K562 (cell line): ENCODE measurements around the gene BANP. TPM values are rescaled to one million over a fixed set of nuclear protein-coding genes. Genes with fewer than 3 reads are reported as not detected.

Experiments used
- CXXC5 ChIP-seq: fragments of 250-450 bp; sonication (Bioruptor Pico); IDR thresholded peaks from 2 replicates; pipeline ENCODE4 v1.8.0; 2022; ENCODE audit warnings: inconsistent platforms, mild to moderate bottlenecking, moderate library complexity
- ELF1 ChIP-seq: fragments of 200-800 bp; sonication (Bioruptor generic); IDR thresholded peaks from 2 replicates; pipeline ENCODE4 v1.6.1; 2016; ENCODE audit warnings: missing genetic modification characterization, missing compliant biosample characterization
- HOXB6 ChIP-seq: fragments of 250-450 bp; sonication (Bioruptor Pico); IDR thresholded peaks from 2 replicates; pipeline ENCODE4 v1.5.1; 2022; ENCODE audit warnings: mild to moderate bottlenecking, borderline replicate concordance
- KLF16 ChIP-seq: IDR thresholded peaks from 2 replicates; pipeline ENCODE4 v1.6.1; 2016; ENCODE audit warnings: antibody characterized with exemption
- MAFF ChIP-seq: IDR thresholded peaks from 2 replicates; pipeline ENCODE4 v1.6.1; 2012; ENCODE audit warnings: low read length, improper control_type of control experiment
- MBD2 ChIP-seq: sonication (generic); IDR thresholded peaks from 2 replicates; pipeline ENCODE4 v1.6.1; 2016; ENCODE audit warnings: low read depth, borderline replicate concordance
- NFYB ChIP-seq: IDR thresholded peaks from 2 replicates; pipeline ENCODE4 v1.6.1; 2011; ENCODE audit warnings: mild to moderate bottlenecking, moderate library complexity; ENCODE audit not compliant: insufficient read length; ENCODE audit errors: extremely low read depth
- STAG1 ChIP-seq: sonication (generic); formaldehyde crosslinking; IDR thresholded peaks from 2 replicates; pipeline ENCODE4 v1.5.0; 2020; ENCODE audit warnings: missing genetic modification reagents, borderline replicate concordance
- TAF7 ChIP-seq: fragments of 450-650 bp; IDR thresholded peaks from 2 replicates; pipeline ENCODE4 v1.6.1; 2016; ENCODE audit warnings: missing genetic modification characterization, missing compliant biosample characterization
- WHSC1 ChIP-seq: IDR thresholded peaks from one replicate; pipeline ENCODE4 v1.6.1; 2012; ENCODE audit warnings: low read length, control low read depth, inconsistent platforms
- ZNF347 ChIP-seq: fragments of 450-650 bp; formaldehyde crosslinking; IDR thresholded peaks from 2 replicates; pipeline ENCODE4 v1.4.0; 2020; ENCODE audit warnings: low read depth, mild to moderate bottlenecking, moderate library complexity
- ZNF384 ChIP-seq: IDR thresholded peaks from 2 replicates; pipeline ENCODE4 v1.6.1; 2012; ENCODE audit warnings: low read depth, low read length, improper control_type of control experiment
- ZNF57 ChIP-seq: fragments of 450-650 bp; formaldehyde crosslinking; IDR thresholded peaks from 2 replicates; pipeline ENCODE4 v1.4.0; 2020; ENCODE audit warnings: mild to moderate bottlenecking, moderate library complexity
- polyA plus RNA-seq, 8 experiments: library from polyadenylated mRNA; depleted of rRNA in 4 of 8; stranded (reverse) in 5 of 8; unstranded in 3 of 8; fragments of >200 nt; fragmentation: Nextera tagmentation in 2 of 8; fragmentation: Illumina TruSeq in 1 of 8; extraction: Ambion mirVana in 2 of 8; extraction: Trizol in 1 of 8; gene quantifications; 2 replicates each; pipeline versions ENCODE4 v1.2.1 to v1.2.3, GENCODE V29; 2011 to 2014; ENCODE audit warnings: inconsistent platforms in 1 of 8, missing spikeins in 1 of 8
- total RNA-seq, 7 experiments: library from RNA; depleted of rRNA in 6 of 7; stranded (reverse); fragments of >200 nt in 6 of 7; fragmentation: Illumina TruSeq in 2 of 7; extraction: Trizol in 2 of 7; gene quantifications; 2 replicates each; pipeline versions ENCODE4 v1.2.1 to v1.2.3, GENCODE V29; 2011 to 2021; ENCODE audit warnings: low replicate concordance in 1 of 7
- TF ChIP-seq, protein P1 (sequence below): fragments of 450-650 bp; IDR thresholded peaks from 2 replicates; pipeline ENCODE4 v1.6.1; 2014; ENCODE audit warnings: low read depth, mild to moderate bottlenecking, moderate library complexity, borderline replicate concordance
- TF ChIP-seq, protein P2 (sequence below): fragments of 450-650 bp; IDR thresholded peaks from 2 replicates; pipeline ENCODE4 v1.6.1; 2017; ENCODE audit warnings: mild to moderate bottlenecking, moderate library complexity
- TF ChIP-seq, protein P3 (sequence below): fragments of 150-350 bp; IDR thresholded peaks from 2 replicates; pipeline ENCODE4 v1.6.1; 2014; ENCODE audit warnings: low read depth, mild to moderate bottlenecking, low read length, borderline replicate concordance
- TF ChIP-seq, protein P4 (sequence below): fragments of 250-450 bp; sonication (Bioruptor Pico); IDR thresholded peaks from 2 replicates; pipeline ENCODE4 v1.5.0; 2021; ENCODE audit warnings: mild to moderate bottlenecking, borderline replicate concordance
- TF ChIP-seq, protein P5 (sequence below): fragments of 450-650 bp; formaldehyde crosslinking; IDR thresholded peaks from 2 replicates; pipeline ENCODE4 v1.4.0; 2022; ENCODE audit warnings: missing genetic modification characterization

Gene BANP
- total and polyA plus RNA-seq, 9 of the 15 experiments (the other 6 are each of a cell fraction or from before 2014, with no cell fraction given): 4.6 to 22.1 (median 15.6) TPM

DNA sequence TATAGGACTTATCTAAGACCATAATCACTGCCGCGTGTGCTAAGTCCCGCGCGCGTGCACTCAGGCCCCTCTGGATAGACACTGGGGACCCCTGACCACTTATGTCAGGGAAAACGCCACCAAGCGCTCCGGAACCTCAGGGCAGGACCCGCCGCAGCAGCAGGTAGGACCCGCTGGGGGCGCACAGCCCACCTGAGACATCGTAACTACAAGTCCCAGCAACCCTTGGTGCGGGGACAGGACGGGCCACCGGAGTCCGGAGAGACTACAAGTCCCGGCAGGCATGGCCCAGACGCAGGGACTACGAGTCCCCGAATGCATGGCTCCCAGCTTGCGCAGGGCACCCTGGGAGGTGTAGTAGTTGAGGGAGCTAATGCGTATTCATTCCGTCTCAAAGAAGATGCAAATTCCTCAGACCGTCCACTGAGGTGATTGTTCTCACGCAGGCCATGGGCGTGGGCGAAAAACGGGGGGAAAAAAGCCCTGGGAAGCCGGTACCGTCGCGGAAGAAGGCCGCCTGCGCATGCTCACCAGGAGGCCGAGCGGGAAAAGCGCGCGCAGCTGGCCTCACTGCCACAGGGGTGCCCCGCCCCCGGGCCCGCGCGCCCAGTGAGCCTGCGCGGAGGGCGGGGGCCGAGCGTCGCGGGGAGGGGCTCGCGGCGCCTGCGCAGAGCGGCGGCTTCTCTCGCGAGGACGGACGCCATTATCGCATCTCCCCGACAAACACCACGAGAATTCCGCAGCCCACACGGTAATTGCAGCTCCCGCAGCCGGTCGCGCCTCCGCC, at the start of gene BANP (continued):
- TF ChIP-seq, protein P1, sequence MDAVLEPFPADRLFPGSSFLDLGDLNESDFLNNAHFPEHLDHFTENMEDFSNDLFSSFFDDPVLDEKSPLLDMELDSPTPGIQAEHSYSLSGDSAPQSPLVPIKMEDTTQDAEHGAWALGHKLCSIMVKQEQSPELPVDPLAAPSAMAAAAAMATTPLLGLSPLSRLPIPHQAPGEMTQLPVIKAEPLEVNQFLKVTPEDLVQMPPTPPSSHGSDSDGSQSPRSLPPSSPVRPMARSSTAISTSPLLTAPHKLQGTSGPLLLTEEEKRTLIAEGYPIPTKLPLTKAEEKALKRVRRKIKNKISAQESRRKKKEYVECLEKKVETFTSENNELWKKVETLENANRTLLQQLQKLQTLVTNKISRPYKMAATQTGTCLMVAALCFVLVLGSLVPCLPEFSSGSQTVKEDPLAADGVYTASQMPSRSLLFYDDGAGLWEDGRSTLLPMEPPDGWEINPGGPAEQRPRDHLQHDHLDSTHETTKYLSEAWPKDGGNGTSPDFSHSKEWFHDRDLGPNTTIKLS: peak; percentile 98
- TF ChIP-seq, protein P2, sequence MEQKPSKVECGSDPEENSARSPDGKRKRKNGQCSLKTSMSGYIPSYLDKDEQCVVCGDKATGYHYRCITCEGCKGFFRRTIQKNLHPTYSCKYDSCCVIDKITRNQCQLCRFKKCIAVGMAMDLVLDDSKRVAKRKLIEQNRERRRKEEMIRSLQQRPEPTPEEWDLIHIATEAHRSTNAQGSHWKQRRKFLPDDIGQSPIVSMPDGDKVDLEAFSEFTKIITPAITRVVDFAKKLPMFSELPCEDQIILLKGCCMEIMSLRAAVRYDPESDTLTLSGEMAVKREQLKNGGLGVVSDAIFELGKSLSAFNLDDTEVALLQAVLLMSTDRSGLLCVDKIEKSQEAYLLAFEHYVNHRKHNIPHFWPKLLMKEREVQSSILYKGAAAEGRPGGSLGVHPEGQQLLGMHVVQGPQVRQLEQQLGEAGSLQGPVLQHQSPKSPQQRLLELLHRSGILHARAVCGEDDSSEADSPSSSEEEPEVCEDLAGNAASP: no peak
- TF ChIP-seq, protein P3, sequence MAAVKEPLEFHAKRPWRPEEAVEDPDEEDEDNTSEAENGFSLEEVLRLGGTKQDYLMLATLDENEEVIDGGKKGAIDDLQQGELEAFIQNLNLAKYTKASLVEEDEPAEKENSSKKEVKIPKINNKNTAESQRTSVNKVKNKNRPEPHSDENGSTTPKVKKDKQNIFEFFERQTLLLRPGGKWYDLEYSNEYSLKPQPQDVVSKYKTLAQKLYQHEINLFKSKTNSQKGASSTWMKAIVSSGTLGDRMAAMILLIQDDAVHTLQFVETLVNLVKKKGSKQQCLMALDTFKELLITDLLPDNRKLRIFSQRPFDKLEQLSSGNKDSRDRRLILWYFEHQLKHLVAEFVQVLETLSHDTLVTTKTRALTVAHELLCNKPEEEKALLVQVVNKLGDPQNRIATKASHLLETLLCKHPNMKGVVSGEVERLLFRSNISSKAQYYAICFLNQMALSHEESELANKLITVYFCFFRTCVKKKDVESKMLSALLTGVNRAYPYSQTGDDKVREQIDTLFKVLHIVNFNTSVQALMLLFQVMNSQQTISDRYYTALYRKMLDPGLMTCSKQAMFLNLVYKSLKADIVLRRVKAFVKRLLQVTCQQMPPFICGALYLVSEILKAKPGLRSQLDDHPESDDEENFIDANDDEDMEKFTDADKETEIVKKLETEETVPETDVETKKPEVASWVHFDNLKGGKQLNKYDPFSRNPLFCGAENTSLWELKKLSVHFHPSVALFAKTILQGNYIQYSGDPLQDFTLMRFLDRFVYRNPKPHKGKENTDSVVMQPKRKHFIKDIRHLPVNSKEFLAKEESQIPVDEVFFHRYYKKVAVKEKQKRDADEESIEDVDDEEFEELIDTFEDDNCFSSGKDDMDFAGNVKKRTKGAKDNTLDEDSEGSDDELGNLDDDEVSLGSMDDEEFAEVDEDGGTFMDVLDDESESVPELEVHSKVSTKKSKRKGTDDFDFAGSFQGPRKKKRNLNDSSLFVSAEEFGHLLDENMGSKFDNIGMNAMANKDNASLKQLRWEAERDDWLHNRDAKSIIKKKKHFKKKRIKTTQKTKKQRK: 0 out of 2 replicates have a peak, but pooled peaks have one; percentile 42
- TF ChIP-seq, protein P4, sequence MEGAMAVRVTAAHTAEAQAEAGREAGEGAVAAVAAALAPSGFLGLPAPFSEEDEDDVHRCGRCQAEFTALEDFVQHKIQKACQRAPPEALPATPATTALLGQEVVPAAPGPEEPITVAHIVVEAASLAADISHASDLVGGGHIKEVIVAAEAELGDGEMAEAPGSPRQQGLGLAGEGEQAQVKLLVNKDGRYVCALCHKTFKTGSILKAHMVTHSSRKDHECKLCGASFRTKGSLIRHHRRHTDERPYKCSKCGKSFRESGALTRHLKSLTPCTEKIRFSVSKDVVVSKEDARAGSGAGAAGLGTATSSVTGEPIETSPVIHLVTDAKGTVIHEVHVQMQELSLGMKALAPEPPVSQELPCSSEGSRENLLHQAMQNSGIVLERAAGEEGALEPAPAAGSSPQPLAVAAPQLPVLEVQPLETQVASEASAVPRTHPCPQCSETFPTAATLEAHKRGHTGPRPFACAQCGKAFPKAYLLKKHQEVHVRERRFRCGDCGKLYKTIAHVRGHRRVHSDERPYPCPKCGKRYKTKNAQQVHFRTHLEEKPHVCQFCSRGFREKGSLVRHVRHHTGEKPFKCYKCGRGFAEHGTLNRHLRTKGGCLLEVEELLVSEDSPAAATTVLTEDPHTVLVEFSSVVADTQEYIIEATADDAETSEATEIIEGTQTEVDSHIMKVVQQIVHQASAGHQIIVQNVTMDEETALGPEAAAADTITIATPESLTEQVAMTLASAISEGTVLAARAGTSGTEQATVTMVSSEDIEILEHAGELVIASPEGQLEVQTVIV (CRISPR knock-in tag): no peak
- TF ChIP-seq, protein P5, sequence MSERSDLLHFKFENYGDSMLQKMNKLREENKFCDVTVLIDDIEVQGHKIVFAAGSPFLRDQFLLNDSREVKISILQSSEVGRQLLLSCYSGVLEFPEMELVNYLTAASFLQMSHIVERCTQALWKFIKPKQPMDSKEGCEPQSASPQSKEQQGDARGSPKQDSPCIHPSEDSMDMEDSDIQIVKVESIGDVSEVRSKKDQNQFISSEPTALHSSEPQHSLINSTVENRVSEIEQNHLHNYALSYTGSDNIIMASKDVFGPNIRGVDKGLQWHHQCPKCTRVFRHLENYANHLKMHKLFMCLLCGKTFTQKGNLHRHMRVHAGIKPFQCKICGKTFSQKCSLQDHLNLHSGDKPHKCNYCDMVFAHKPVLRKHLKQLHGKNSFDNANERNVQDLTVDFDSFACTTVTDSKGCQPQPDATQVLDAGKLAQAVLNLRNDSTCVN (CRISPR knock-in tag): 0 out of 2 replicates have a peak, but pooled peaks have one; percentile 62
- TF ChIP-seq ELF1 (tag) (peak; percentile 90), STAG1 (no peak), ZNF347 (CRISPR knock-in tag) (no peak), MAFF (peak; percentile 31; the same call in 1 of the 2 replicates), HOXB6 (CRISPR knock-in tag) (0 out of 2 replicates have a peak, but pooled peaks have one; percentile 62), MBD2 (peak; percentile 99), WHSC1 (no peak), ZNF57 (no peak), CXXC5 (peak; percentile 86), TAF7 (tag) (no peak), ZNF384 (no peak), NFYB (no peak), KLF16 (no peak)
